Stomach (tissue), 9 donors: Measurements from ENCODE around the gene PRKCQ. TPM values are rescaled to one million over a fixed set of nuclear protein-coding genes. Genes with fewer than 3 reads are reported as not detected.

ENCODE experiments used
- DNase-seq, 2 donors: peaks; one replicate each; pipeline versions ENCODE4 v3.0.0 to v3.0.0-alpha.2; 2013 to 2019
- H3K27ac ChIP-seq, 5 donors: fragments of 200-600 bp in 4 of 5; sonication (generic) in 4 of 5; one replicate each; pipeline ENCODE4 v1.5.1; 2013 to 2019; ENCODE audit warnings: mild to moderate bottlenecking in 1 of 5, moderate library complexity in 1 of 5
- H3K27me3 ChIP-seq, 3 donors: fragments of 200-600 bp; sonication (generic); one replicate each; pipeline ENCODE4 v1.5.1; 2017 to 2019; ENCODE audit warnings: mixed run types in 1 of 3
- H3K36me3 ChIP-seq, 4 donors: fragments of 200-600 bp; sonication (generic); 1 replicate in 3 of 4; 2 replicates in 1 of 4; pipeline ENCODE4 v1.5.1; 2016 to 2019
- H3K4me1 ChIP-seq, 4 donors: fragments of 200-600 bp; sonication (generic); one replicate each; pipeline ENCODE4 v1.5.1; 2016 to 2019
- H3K4me3 ChIP-seq, 4 donors: fragments of 200-600 bp; sonication (generic) in 3 of 4; one replicate each; pipeline ENCODE4 v1.5.1; 2016 to 2019; ENCODE audit warnings: mild to moderate bottlenecking in 1 of 4
- H3K9me3 ChIP-seq, 4 donors: fragments of 200-600 bp; sonication (generic); one replicate each; pipeline ENCODE4 v1.5.1; 2016 to 2019
- EP300 ChIP-seq: sonication (generic); formaldehyde crosslinking; IDR thresholded peaks from one replicate; pipeline ENCODE4 v1.6.1; 2017; ENCODE audit warnings: antibody characterized with exemption
- POLR2A ChIP-seq, 4 donors: fragments of 450-650 bp; IDR thresholded peaks; one replicate each; pipeline ENCODE4 v1.6.1; 2016; ENCODE audit warnings: antibody characterized with exemption in 4 of 4, control low read depth in 2 of 4, mild to moderate bottlenecking in 1 of 4, moderate library complexity in 1 of 4
- POLR2AphosphoS5 ChIP-seq, 3 donors: sonication (generic); formaldehyde crosslinking; IDR thresholded peaks; one replicate each; pipeline ENCODE4 v1.6.1; 2016; ENCODE audit warnings: antibody characterized with exemption in 3 of 3
- WGBS, 5 donors: extraction: QIAGEN DNeasy Blood & Tissue Kit in 3 of 5; methylation state at CpG; one replicate each; pipeline versions ENCODE4 v1.1.5 to v1.1.7; 2013 to 2018; 5-methylcytosine and 5-hydroxymethylcytosine counted together
- intact Hi-C: fragments of 100-400 bp; cut with DNase I; formaldehyde crosslinking; loops from one replicate; pipeline ENCODE4 v1.15.1; 2023; ENCODE audit warnings: low total_unique reads
- polyA plus RNA-seq, 3 donors: library from polyadenylated mRNA; stranded (reverse); fragments of 200-250 nt; gene quantifications; one replicate each; pipeline ENCODE4 v1.2.3, GENCODE V29; 2013
- total RNA-seq, 5 donors: library from RNA; depleted of rRNA; stranded (reverse); fragments of >200 nt; gene quantifications; one replicate each; pipeline versions ENCODE4 v1.1.0 to v1.2.3, GENCODE V29; 2014 to 2016
- TF ChIP-seq, protein P1 (sequence below), 7 experiments: fragments of 450-650 bp in 4 of 7; fragments of 200-600 bp in 3 of 7; sonication (generic) in 3 of 7; IDR thresholded peaks; one replicate each; pipeline ENCODE4 v1.5.1; 2016 to 2019; ENCODE audit warnings: antibody characterized with exemption in 7 of 7, control low read depth in 2 of 7, mild to moderate bottlenecking in 1 of 7
- donor health status: healthy with polysubstance abuse.
- donor health status: Bipolar disorder and iron deficiency.
- donor health status: healthy.

Gene PRKCQ
- total and polyA plus RNA-seq, 8 donors, result 0.25 to 5.1 (median 0.63) TPM; not detected in 1

DNA sequence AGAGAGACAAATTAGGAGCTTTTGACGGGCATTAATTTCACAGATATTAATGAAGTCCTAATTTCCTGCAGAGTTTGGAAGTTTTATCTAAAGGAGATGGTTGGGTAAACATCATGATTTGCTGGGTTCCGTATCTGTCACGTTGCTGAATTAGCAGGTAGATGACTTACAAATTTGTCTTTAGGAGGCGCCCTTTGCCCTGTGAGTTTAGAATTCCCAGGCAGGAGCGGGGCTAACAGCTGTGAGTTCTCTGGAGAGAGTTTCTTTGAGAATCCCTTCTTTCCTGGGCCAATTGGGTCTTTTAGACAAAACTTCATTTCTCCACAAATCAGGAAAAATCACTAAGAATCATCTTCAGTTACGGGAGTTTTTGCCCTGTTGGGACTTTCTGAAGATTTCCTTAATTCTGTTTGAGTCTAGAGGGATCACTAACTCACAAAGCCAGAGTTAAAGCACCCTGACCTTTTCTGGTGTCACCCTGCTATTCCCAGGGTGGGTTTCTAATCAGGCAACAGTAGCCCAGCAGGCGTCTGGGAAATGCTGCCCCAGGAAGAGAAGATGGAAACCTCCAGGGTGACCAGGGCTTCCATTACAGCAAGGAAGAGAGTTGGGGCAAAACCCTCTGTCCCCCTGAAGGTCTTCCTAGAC lies 63.7 kb downstream of the PRKCQ start:
- TF ChIP-seq POLR2A (IDR thresholded peaks at IDR 0.05) (no peak), POLR2AphosphoS5 (IDR thresholded peaks at IDR 0.05) (no peak), EP300 (no peak)
- TF ChIP-seq, protein P1, sequence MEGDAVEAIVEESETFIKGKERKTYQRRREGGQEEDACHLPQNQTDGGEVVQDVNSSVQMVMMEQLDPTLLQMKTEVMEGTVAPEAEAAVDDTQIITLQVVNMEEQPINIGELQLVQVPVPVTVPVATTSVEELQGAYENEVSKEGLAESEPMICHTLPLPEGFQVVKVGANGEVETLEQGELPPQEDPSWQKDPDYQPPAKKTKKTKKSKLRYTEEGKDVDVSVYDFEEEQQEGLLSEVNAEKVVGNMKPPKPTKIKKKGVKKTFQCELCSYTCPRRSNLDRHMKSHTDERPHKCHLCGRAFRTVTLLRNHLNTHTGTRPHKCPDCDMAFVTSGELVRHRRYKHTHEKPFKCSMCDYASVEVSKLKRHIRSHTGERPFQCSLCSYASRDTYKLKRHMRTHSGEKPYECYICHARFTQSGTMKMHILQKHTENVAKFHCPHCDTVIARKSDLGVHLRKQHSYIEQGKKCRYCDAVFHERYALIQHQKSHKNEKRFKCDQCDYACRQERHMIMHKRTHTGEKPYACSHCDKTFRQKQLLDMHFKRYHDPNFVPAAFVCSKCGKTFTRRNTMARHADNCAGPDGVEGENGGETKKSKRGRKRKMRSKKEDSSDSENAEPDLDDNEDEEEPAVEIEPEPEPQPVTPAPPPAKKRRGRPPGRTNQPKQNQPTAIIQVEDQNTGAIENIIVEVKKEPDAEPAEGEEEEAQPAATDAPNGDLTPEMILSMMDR (IDR thresholded peaks at IDR 0.05), result no peak
- intact Hi-C loops, result no loop called here
- H3K27ac ChIP-seq, result no peak overlapping the region
- WGBS, 5 donors, result 43 to 64% (median 58%) methylated on average over 7 of the region's 7 CpGs
- H3K4me1 ChIP-seq, result no peaks in the 10 kb centered on the region
- peaks cover 0 to 2% (median 0%) of the 10 kb centered on the region in 4 donors for H3K9me3 ChIP-seq
- no peak overlapping the region for H3K4me3 ChIP-seq
- peak in 1 of 2 donors; percentile 24 for DNase-seq
- no peaks in the 10 kb centered on the region for H3K36me3 ChIP-seq
- peaks cover 0 to 14% (median 0%) of the 10 kb centered on the region in 3 donors for H3K27me3 ChIP-seq

DNA sequence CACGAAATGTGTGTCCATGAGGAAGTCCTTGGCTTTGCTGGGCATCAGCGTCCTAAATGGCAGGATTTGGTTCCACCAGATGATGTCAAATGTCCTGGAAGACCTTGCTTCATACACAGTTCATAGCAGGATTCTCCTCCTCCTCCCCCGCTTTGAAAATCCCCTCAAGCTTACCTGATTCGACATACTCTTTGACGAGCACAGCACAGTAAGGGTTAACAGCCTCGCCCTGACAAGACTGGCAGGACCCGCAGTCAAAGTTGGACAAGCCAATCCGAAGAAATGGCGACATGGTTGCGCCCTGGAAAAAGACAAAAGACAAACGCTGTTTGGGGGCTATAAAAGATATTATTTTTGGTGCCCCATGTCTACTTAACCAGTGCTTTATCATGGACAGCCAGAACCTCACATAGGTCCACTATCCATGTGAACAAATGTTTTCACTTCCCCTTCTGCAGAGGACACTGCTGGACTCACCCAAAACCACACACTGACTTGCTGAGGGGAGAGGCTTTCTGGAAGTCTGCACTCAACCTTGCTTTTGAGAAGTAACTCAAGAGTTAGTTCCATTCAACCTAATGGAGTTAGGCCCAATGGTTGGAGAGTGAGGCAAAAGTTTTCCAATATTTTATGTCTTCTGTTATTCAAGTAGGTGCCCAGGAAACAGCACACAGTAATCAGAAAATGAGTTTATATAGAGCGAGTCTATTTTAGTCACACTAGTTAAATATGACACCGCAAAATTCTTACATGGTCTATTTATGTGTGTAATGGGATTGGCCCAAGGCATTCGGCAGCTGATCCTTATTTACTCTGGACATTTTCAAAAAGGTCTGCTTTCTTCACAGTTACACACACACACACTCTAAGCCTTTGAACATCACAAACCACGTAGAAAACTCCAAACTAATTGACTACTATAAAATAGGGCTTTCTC lies 65.0 kb downstream of the PRKCQ start:
- intact Hi-C loops, result no loop called here
- no peak overlapping the region for H3K4me3 ChIP-seq
- peaks cover 0 to 7% (median 0%) of the 10 kb centered on the region in 4 donors for H3K9me3 ChIP-seq
- H3K27me3 ChIP-seq, result peaks cover 0 to 1% (median 0%) of the 10 kb centered on the region in 3 donors
- 73 to 83% (median 77%) methylated on average over 15 of the region's 15 CpGs for WGBS, 5 donors
- TF ChIP-seq, protein P1 (IDR thresholded peaks at IDR 0.05), result no peak
- no peak for TF ChIP-seq POLR2A (IDR thresholded peaks at IDR 0.05)
- TF ChIP-seq EP300, result no peak
- DNase-seq, result peak in 1 of 2 donors; percentile 37
- H3K27ac ChIP-seq, result no peak overlapping the region
- H3K4me1 ChIP-seq, result no peaks in the 10 kb centered on the region
- no peaks in the 10 kb centered on the region for H3K36me3 ChIP-seq

DNA sequence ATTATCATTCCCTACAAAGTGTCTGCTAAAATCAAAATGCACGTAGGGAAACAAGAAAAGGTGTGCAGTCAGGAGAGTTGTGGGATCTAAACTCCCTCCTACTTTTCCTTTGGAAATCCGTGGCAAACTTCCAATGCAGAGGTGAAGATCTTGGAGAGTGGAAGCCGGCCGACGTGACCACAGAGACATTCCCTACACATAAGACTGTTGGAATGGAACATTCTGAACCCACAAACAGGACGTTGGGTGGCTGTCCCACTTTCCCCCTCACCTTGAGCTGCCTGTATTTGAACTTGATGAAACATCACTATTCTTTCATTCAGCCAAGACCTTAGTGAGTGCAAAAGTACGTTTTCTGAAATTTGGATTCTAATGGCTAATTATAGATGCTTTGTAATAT lies 65.9 kb downstream of the PRKCQ start:
- H3K27ac ChIP-seq, result no peak overlapping the region
- H3K4me1 ChIP-seq, result no peaks in the 10 kb centered on the region
- H3K9me3 ChIP-seq, result peaks cover 0 to 7% (median 0%) of the 10 kb centered on the region in 4 donors
- 74 to 87% (median 81%) methylated on average over 7 of the region's 7 CpGs for WGBS, 5 donors
- DNase-seq, result no peak
- TF ChIP-seq EP300, result no peak
- no peak for TF ChIP-seq POLR2AphosphoS5 (IDR thresholded peaks at IDR 0.05)
- TF ChIP-seq POLR2A (IDR thresholded peaks at IDR 0.05), result no peak
- TF ChIP-seq, protein P1 (IDR thresholded peaks at IDR 0.05), result no peak
- intact Hi-C loops, result no loop called here
- no peak overlapping the region for H3K4me3 ChIP-seq
- H3K27me3 ChIP-seq, result no peaks in the 10 kb centered on the region
- H3K36me3 ChIP-seq, result no peaks in the 10 kb centered on the region

DNA sequence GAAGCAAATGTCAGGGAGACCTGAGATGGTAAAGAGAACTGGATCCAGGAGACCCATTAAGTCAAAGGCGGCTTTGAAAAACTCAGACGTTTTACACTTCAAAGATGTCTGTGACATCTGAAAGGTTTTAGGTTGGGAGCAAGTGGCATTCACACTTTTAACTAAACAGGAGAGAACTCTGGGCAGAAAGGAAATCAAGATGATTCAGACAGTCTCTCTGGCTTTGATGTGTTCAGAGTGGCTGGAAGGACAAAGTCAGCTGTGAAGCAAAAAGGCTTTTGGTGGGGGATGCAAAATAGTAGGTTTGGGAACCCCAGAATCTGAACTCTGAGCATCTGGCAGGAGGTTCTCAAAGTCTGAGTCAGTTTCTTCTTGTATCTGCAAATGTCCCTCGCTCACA lies 66.6 kb downstream of the PRKCQ start:
- H3K27ac ChIP-seq, result no peak overlapping the region
- WGBS, 5 donors, result 65 to 77% (median 71%) methylated on average over 3 of the region's 3 CpGs
- no peak for TF ChIP-seq EP300
- TF ChIP-seq POLR2A (IDR thresholded peaks at IDR 0.05), result no peak
- TF ChIP-seq, protein P1 (IDR thresholded peaks at IDR 0.05), result no peak
- no peak for TF ChIP-seq POLR2AphosphoS5 (IDR thresholded peaks at IDR 0.05)
- DNase-seq, result no peak
- H3K9me3 ChIP-seq, result peaks cover 0 to 7% (median 0%) of the 10 kb centered on the region in 4 donors
- H3K27me3 ChIP-seq, result no peaks in the 10 kb centered on the region
- no peaks in the 10 kb centered on the region for H3K36me3 ChIP-seq
- intact Hi-C loops, result no loop called here
- H3K4me3 ChIP-seq, result no peak overlapping the region
- H3K4me1 ChIP-seq, result no peaks in the 10 kb centered on the region
